ENCODE results near the gene XYLT1. TPM values are rescaled to one million over a fixed set of nuclear protein-coding genes. Genes with fewer than 3 reads are reported as not detected.

The XYLT1 gene
- total RNA-seq, 6 experiments from 2014 or later, result 0.48 to 2.0 (median 0.59) TPM

DNA sequence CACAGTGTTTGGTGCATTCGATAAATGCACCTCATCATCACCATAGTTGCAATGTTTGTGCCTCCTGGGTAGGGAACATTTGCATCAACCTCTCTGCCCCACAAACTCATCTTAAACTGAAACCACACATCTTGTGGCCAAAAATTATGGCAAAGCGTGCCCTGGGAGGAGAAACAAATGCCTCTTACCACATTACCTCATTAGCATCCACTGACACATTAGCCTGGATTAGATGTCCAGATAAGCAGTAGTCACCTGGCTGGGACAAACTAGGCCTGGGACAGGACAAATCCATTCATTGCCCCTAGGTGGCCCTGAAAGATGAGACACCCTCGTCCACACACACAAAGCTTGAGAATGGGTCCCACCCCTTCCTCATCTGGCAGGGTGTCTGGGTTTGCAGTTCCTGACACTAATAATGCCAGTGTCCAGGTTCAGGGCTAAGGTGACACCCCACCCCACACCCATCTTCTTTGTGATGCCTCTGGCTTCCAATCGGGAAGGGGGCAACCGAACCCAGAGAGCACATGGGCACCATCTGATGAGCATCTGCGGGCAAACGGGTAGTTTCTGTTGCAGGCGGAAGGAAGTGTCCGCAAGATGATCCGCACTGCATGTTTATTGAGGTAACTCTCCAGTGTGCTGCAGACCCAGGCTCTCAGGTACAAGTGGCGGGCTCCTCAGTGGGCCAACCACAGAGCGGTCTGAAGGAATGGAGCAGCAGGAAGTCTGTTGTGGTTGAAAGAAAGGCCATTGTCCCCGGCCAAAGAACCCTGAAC lies 8.6 kb downstream of the XYLT1 start:
- 49% methylated on average over 12 of the region's 13 CpGs for WGBS (ENCODE audit: insufficient coverage, low coverage, low lambda C conversion rate, missing lambda C conversion rate)
- no peak overlapping the region for H3K4me3 ChIP-seq
- H3K4me1 ChIP-seq, result no peaks in the 10 kb centered on the region
- TF ChIP-seq, protein P1, sequence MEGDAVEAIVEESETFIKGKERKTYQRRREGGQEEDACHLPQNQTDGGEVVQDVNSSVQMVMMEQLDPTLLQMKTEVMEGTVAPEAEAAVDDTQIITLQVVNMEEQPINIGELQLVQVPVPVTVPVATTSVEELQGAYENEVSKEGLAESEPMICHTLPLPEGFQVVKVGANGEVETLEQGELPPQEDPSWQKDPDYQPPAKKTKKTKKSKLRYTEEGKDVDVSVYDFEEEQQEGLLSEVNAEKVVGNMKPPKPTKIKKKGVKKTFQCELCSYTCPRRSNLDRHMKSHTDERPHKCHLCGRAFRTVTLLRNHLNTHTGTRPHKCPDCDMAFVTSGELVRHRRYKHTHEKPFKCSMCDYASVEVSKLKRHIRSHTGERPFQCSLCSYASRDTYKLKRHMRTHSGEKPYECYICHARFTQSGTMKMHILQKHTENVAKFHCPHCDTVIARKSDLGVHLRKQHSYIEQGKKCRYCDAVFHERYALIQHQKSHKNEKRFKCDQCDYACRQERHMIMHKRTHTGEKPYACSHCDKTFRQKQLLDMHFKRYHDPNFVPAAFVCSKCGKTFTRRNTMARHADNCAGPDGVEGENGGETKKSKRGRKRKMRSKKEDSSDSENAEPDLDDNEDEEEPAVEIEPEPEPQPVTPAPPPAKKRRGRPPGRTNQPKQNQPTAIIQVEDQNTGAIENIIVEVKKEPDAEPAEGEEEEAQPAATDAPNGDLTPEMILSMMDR (IDR thresholded peaks at IDR 0.05), result no peak
- no peak for TF ChIP-seq POLR2A (IDR thresholded peaks at IDR 0.05)
- H3K36me3 ChIP-seq, result no peaks in the 10 kb centered on the region
- H3K9me3 ChIP-seq, result no peaks in the 10 kb centered on the region
- DNase-seq (no peak), ATAC-seq (peak in 2 of 4 donors; percentile 13 to 26)
- no peak overlapping the region for H3K27ac ChIP-seq
- no peaks in the 10 kb centered on the region for H3K27me3 ChIP-seq
- intact Hi-C loops (cut with DNase I), result no loop called here

DNA sequence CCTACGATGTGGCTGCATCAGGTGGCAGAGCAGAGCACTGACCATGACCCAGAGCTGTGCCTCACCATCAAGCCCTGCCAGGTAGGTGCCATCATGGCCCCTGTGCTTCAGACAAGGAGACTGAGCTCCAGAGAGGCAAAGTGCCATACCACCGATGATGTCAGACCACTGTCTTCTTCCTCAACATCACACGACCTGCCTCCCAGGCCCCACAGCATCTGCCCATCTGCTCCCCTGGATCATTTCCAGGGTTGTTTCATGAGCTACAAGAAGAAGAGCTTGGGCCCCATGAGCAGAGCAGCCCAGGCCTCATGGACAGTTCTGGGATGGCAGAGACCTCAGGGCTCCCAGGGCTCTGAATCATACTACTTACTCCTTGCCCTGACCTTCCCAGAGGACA lies 9.9 kb downstream of the XYLT1 start:
- Histone ChIP-seq H3K9me3 (no peaks in the 10 kb centered on the region), H3K4me1 (no peaks in the 10 kb centered on the region), H3K27me3 (no peaks in the 10 kb centered on the region), H3K4me3 (no peak overlapping the region), H3K36me3 (no peaks in the 10 kb centered on the region), H3K27ac (no peak overlapping the region)
- TF ChIP-seq, protein P1 (IDR thresholded peaks at IDR 0.05), result no peak
- no peak for TF ChIP-seq POLR2A (IDR thresholded peaks at IDR 0.05)
- intact Hi-C loops (cut with DNase I), result no loop called here
- ATAC-seq (no peak), DNase-seq (no peak)
- 26% methylated on average over 2 of the region's 3 CpGs for WGBS (ENCODE audit: insufficient coverage, low coverage, low lambda C conversion rate, missing lambda C conversion rate)

DNA sequence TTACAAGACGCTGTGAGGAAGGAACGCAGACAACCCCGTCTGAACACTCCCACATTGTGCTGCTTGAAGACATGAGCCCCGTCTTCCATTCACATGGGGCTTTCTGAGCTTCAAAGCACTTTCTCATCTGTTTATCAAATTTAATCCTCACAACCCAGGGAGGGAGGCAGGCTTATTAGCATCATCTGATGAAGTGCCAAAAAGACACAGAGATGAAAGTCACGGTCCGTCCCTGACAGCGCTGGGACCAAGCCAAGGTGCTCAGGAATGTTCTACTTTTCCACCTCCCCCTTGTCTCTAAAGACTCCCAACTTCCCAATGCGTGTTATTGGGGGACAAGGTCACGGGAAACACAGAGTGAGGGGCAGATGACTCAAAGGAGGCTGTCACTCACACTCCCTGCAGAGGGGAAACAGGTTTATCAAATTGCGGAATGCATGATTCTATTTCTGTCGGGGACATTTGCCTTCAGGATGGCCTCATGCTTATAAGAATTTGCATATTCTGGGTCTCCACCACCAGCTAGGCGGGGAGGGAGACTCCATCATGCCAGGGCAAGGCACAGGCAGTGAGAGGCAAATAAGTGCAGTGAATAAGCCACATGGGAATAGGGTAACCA lies 10.7 kb downstream of the XYLT1 start:
- Histone ChIP-seq H3K4me1 (no peaks in the 10 kb centered on the region), H3K27me3 (no peaks in the 10 kb centered on the region), H3K27ac (no peak overlapping the region), H3K4me3 (no peak overlapping the region), H3K36me3 (no peaks in the 10 kb centered on the region), H3K9me3 (no peaks in the 10 kb centered on the region)
- 39% methylated on average over 12 of the region's 12 CpGs for WGBS (ENCODE audit: insufficient coverage, low coverage, low lambda C conversion rate, missing lambda C conversion rate)
- DNase-seq (no peak), ATAC-seq (no peak)
- TF ChIP-seq, protein P1 (IDR thresholded peaks at IDR 0.05), result no peak
- TF ChIP-seq POLR2A (IDR thresholded peaks at IDR 0.05), result no peak
- intact Hi-C loops (cut with DNase I), result no loop called here

DNA sequence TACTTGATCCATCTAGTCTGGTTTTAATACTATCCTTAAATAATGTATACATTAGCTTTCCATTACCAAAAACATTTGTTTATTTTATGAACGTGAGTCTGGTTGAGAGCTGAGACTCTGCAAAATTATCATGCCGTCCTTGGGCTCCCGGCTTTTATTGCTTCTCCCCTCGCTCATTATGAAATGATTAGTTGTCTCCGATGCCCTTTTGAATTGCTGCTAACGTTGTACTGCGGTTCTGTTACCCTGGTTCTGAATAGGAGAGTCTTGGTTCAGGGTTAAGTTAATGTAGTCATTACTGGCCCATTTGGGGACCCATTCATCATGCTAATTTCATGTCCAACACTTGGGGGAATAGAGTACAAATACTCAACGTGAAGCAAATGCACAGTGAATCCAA lies 12.8 kb downstream of the XYLT1 start:
- WGBS (ENCODE audit: insufficient coverage, low coverage, low lambda C conversion rate, missing lambda C conversion rate), result 61% methylated on average over 8 of the region's 8 CpGs
- no peaks in the 10 kb centered on the region for H3K36me3 ChIP-seq
- ATAC-seq, result no peak
- no peaks in the 10 kb centered on the region for H3K4me1 ChIP-seq
- no peaks in the 10 kb centered on the region for H3K9me3 ChIP-seq
- no peak overlapping the region for H3K4me3 ChIP-seq
- no peak for DNase-seq
- intact Hi-C loops (cut with DNase I), result no loop called here
- TF ChIP-seq, protein P1 (IDR thresholded peaks at IDR 0.05), result no peak
- no peak for TF ChIP-seq POLR2A (IDR thresholded peaks at IDR 0.05)
- no peak overlapping the region for H3K27ac ChIP-seq
- no peaks in the 10 kb centered on the region for H3K27me3 ChIP-seq
